ENCODE data around the gene F12. TPM values are rescaled to one million over a fixed set of nuclear protein-coding genes. Genes with fewer than 3 reads are reported as not detected.

Gene F12
- total and polyA plus RNA-seq, 2 donors (not counting 3 experiments of a cell fraction or from before 2014, with no cell fraction given) = 1.00 to 1.4 TPM

DNA sequence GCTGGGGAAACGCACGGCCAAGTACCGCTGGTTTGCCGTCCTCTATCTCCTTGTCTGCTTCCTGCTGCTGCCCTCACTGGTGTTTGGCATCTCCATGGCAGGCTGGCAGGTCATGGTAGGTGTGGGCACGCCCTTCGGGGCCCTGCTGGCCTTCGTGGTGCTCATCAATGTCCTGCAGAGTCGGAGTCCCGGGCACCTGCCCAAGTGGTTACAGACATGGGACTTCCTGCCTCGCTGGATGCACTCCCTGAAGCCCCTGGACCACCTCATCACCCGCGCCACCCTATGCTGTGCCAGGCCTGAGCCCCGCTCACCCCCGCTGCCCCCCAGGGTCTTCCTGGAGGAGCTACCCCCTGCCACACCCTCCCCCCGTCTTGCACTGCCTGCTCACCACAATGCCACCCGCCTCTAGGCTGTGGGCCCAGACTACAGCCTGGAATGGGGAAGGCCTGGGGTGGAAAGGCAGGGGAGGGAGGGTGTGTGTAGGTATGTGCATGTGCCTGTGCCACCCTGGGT lies 11.4 kb downstream of the F12 start:
- CTCF ChIA-PET = interaction anchor here (0.5 to 1.0 kb wide), 2 partner anchors 99 to 104 kb away, joined by 3 to 5 read pairs; no protein-coding TSS in a partner anchor

More for the DNA sequence above, 11.4 kb downstream of the F12 start:
- no peak for DNase-seq (ENCODE audit: low read depth, low spot score)
- TF ChIP-seq POLR2AphosphoS5 (IDR thresholded peaks at IDR 0.05; ENCODE audit: insufficient read depth, low read depth, low read length) (no peak), MYC (IDR thresholded peaks at IDR 0.05; ENCODE audit: low read depth, low read length) (no peak), EZH2 (IDR thresholded peaks at IDR 0.05; ENCODE audit: borderline replicate concordance, low read depth, low read length, severe bottlenecking) (no peak), POLR2A (IDR thresholded peaks at IDR 0.05; ENCODE audit: low read depth, low read length) (no peak), JUN (IDR thresholded peaks at IDR 0.05; ENCODE audit: borderline replicate concordance, insufficient read depth, insufficient read length, low read depth) (no peak), FOS (IDR thresholded peaks at IDR 0.05; ENCODE audit: borderline replicate concordance, insufficient read depth, low read length) (no peak)
- TF ChIP-seq, protein P1, sequence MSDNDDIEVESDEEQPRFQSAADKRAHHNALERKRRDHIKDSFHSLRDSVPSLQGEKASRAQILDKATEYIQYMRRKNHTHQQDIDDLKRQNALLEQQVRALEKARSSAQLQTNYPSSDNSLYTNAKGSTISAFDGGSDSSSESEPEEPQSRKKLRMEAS (IDR thresholded peaks at IDR 0.05; ENCODE audit: insufficient read depth, insufficient read length) = no peak
- TF ChIP-seq, protein P2, sequence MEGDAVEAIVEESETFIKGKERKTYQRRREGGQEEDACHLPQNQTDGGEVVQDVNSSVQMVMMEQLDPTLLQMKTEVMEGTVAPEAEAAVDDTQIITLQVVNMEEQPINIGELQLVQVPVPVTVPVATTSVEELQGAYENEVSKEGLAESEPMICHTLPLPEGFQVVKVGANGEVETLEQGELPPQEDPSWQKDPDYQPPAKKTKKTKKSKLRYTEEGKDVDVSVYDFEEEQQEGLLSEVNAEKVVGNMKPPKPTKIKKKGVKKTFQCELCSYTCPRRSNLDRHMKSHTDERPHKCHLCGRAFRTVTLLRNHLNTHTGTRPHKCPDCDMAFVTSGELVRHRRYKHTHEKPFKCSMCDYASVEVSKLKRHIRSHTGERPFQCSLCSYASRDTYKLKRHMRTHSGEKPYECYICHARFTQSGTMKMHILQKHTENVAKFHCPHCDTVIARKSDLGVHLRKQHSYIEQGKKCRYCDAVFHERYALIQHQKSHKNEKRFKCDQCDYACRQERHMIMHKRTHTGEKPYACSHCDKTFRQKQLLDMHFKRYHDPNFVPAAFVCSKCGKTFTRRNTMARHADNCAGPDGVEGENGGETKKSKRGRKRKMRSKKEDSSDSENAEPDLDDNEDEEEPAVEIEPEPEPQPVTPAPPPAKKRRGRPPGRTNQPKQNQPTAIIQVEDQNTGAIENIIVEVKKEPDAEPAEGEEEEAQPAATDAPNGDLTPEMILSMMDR (IDR thresholded peaks at IDR 0.05; ENCODE audit: extremely low read depth in 1 of 2, insufficient read depth in 1 of 2, low read depth in 1 of 2, low read length in 2 of 2) = no peak
- dilution Hi-C loops (cut with MboI; ENCODE audit: extremely low pct_ligation_motif_present, low sequenced_read_pairs) (no loop called here), intact Hi-C loops (cut with micrococcal nuclease) (no loop called here)
- H3K9ac ChIP-seq (replicated peaks; ENCODE audit: extremely low read depth, insufficient read depth, low read length) = no peak overlapping the region
- H3K4me2 ChIP-seq (ENCODE audit: insufficient read depth, low read length) = no peak overlapping the region
- POLR2A ChIA-PET = no interaction called here
- H4K20me1 ChIP-seq (replicated peaks; ENCODE audit: control insufficient read depth, extremely low read depth, insufficient read depth, low read length) = no peaks in the 10 kb centered on the region
- H2AFZ ChIP-seq (ENCODE audit: low read depth, low read length) = no peak overlapping the region
- no peaks in the 10 kb centered on the region for H3K9me1 ChIP-seq (replicated peaks; ENCODE audit: control insufficient read depth, extremely low read depth, insufficient read depth, low read length)
- no peaks in the 10 kb centered on the region for H3K79me2 ChIP-seq (ENCODE audit: control insufficient read depth, insufficient read depth, low read length)
- no peak overlapping the region for H3K4me3 ChIP-seq (replicated peaks in 1 of 3; ENCODE audit: insufficient read depth in 1 of 3, low read depth in 1 of 3, low read length in 3 of 3)
- H3K36me3 ChIP-seq (ENCODE audit: control insufficient read depth in 2 of 2, extremely low read depth in 1 of 2, insufficient read depth in 2 of 2, low read length in 2 of 2) = no peaks in the 10 kb centered on the region
- H3K27ac ChIP-seq (ENCODE audit: insufficient read depth, low read depth, low read length) = no peak overlapping the region
- no peak for FAIRE-seq
- BruUV-seq (replicated peaks) = no TSS peak
- no peaks in the 10 kb centered on the region for H3K9me3 ChIP-seq (replicated peaks; ENCODE audit: control insufficient read depth, insufficient read depth, low read length)
- peaks cover 30 to 36% of the 10 kb centered on the region in 2 experiments for H3K27me3 ChIP-seq (ENCODE audit: control insufficient read depth in 2 of 2, insufficient read depth in 2 of 2, low read length in 2 of 2)
- H3K4me1 ChIP-seq (ENCODE audit: control insufficient read depth, extremely low read depth, insufficient read depth, low read length) = peaks cover 7% of the 10 kb centered on the region
